IPS-NIHi7 (cell line): ENCODE data around the gene CLMN.
A peak's percentile ranks its signal among the peaks of the same experiment; 100 is the strongest.
"Not testable (repeated sequence)": the region's sequence is repeated elsewhere in the genome, so short reads cannot be mapped to it uniquely, and the experiment has no call there.

Experiments used
- DNase-seq: peaks from one replicate; pipeline ENCODE4 v3.0.0; 2012; ENCODE audit warnings: mixed read lengths; ENCODE audit errors: extremely low spot score

CLMN gene

DNA sequence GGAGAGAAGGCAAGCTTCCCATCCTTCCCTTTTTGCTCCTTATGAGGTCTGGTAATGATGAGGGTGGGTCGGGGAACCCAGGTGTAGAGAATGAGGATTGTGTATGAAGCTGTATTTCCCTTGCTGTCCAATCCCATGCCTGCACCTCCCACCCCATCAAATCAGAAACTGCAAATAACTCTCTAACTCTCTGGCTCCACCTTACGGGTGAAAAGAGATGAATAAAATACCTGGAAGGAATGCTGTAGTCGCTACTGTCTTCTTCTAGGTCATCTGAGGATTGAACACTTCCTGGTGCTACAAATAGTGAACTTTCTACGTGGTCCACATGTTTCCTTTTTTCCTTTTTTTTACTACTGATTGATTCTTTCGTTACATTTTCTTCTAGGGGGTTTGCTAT, 123.4 kb downstream of the CLMN start:
- peak; percentile 49 for DNase-seq

DNA sequence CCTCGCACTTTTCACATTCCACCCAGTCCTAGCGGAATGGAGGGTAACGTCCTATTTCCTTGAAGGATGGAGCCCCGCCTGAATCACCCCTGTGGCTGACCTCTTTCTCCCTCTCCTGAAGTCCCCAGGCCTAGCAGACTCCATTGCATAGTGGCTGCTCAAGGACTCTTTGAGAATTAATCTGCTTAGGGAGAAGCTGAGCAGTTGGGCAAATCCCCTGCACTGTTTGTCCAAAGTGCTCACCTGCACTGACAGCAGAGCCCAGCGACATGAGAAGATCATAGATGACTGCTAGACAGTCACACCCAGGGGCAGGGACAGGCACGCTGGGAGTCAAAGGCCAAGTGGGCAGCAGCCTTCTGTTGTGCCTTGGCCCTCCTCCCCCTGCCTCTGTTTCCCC, 124.7 kb downstream of the CLMN start:
- no peak for DNase-seq

DNA sequence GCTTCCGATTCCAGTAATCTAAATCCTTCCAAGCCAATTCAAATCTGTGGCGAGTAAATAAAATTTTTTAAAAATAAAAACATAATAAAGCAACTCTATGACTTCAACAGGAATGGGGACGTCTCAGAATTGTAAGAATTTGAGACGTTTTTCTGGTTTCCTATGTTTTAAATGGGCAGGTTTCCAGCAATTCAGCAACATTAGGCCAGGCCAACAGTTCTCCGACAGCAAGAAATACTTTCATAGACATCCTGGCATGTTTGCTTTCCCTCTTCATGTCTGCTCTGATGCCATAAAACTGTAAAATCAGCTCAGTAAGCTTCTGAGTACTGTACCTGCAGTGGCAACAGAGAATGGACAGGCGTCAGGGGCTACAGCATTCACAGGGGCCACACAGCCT, 126.6 kb downstream of the CLMN start:
- DNase-seq, result no peak

DNA sequence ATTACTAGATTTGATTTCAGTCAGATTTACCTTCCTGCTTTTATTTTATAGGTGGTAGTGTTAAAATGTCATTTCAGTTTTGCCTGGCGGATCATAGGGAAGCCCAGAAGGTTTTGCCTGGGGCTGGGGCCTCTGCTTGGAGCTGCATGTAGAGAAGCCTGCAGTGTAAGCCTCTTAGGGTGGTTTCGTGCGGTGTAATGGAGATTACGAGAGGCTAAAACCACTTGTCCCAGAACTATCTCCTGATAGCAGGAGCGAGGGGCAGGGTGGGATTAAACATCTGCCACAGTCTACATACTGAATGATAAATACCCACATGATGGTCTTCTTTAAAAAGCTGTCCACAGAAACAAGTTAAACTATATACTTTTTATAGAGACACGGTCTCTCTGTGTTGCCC, 127.4 kb downstream of the CLMN start:
- no peak for DNase-seq

DNA sequence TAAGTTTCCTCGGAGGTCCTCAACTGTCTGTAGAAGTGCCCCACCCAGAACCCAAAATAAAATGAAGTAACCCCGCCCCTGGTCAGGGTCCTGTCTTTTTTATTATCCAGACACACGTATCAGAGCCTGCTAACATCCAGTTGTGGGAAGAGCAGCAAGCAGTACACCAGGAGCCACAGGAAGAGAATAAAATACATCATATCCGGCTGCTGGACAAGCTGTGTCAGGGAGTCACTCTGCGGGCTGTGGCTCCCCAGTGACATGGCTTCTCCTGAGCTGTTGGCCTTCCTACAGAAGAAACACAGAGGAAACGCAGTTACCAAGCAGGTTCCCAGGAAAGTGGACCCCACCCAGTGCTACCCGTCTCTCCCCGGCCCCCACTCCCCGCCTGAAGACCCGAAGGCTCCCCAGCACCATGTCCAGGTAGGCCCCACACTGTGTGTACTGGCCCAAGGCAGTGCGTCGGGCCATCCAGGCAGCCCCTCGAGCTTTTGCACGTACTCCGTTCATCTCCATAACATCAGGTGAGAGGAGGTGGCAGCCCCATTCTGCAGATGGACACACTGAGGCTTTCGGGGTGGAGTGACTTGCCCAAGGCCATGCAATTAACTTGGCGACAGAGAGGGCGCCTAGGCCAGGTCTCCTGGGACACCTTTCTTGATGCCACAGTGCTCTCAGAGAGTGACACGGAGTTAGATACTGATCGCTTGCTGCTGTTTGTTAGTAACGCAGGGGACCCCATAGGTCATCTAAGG, 128.1 kb downstream of the CLMN start:
- no peak for DNase-seq

DNA sequence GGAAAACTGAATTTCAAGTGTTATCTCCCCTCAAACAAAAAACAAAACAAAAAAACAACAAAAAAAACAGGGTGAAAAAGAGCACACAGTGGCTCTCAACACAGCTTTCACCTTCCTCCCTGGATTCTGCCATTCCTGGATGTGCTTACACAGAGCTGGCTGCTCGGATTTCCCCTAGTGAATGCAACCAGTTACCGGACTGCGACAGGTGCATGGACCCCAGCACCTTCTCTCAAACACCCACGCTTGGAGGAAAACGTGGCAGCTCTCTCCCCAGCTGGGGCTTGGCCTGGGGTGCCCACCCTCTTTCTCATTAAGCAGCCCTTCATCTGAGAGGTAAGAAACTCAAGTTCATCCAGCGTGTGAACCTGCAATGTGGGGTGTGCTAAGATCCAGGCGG, 128.9 kb downstream of the CLMN start:
- no peak for DNase-seq

DNA sequence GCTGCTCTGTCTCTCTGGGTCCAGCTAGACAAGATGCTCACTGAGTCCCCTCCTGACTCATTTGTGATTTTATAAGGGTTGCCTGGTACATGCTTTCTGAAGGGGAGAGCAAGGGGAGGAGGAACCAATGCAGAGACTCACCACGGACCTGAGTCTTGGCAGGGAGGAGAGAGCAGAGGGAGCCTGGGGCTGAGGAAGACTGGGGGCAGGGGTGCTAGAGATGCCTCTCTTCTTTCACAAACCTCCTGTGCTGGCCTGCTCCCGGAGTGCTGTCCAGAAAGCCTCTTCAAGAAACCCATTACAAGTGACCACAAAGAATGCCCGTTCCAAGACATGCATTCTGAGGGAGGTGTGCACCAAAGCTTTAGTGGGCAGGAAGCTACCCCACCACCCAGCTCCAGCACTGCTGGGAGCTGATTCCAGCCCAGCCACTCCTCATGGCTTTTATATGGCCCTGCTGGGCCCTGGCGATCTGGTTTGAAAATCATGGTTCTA, 129.3 kb downstream of the CLMN start:
- no peak for DNase-seq

DNA sequence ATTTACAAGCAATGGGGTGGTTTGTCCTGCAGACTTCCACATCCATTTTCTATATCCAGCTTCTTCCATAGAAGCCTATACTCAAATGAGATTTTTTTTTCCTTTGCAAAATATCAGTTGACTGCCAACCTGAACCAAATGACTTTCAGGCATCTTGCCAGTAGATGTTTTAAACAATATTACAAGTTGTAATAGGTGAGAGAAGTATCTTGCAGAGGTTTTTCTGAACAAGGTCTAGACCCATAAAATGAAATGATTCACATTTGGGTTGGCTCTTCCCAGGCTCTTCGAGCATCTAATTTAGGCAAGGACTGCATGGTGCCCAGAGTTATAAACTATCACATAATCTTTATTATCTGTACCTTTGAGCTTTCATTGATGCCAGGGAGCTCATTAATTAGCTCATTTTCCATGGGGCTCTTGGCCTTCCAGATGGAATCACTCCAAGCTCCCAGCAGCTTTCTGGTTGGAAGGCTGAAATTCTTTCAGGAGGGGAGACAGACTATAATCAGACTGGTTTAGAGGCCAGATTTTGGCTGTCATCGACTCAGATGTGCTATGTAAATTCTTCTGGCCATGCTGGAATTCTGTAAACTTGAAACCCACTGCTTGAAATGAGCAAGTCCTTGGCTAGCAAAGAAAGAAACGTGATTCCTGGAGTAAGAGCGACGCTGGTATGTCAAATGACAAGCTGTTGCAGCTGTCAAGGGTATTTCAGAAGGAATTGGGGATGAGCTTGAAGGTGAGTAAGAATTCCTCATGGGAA, 130.2 kb downstream of the CLMN start:
- no peak for DNase-seq

DNA sequence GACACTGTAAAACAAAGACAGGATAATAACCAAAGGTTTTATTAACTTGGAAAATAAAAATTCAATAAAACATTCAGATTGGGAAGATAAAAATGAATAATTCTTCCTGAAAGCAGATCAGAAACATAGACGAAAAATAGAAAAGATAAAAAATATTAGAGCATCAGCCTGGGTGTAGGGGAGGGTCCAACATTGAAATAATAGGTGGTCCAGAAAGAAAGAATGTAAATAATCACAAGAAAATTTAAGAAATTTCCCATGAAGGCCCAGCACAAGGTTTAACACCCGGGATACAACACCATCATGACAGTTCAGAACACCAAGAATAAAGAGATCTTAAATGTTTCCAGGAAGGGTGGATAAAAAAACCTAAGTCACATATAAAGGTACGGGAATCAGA, 131.3 kb downstream of the CLMN start:
- no peak for DNase-seq

DNA sequence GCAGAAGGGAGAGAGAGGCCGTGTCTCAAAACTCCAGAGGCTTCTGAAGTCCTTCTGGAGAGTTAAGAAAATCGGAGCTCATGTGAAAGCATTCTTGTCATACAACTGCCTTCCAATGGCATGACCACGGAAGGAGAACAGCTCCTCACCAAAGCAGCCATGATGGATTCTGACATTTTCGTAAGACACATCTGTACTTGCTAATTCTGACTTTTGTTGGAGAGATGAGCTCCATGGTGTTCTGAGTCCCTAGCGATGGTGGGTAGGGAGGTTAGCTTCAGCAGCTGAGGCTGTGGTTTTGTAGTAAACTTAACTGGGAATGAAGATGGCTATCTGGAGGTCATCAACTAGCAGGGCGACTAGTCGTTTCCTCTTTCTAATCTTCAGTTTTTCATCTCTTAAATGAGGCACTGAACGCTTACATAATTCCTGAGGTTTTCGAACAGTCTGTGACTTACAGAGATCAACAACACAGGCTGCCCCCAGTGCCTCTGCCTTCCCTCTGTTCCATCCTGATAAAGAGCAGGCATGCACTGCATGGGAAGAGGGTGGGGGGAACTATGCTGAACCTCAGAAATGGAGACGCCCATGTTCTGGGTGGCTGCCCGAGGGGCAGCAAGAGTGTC, 133.8 kb downstream of the CLMN start:
- DNase-seq, result no peak

DNA sequence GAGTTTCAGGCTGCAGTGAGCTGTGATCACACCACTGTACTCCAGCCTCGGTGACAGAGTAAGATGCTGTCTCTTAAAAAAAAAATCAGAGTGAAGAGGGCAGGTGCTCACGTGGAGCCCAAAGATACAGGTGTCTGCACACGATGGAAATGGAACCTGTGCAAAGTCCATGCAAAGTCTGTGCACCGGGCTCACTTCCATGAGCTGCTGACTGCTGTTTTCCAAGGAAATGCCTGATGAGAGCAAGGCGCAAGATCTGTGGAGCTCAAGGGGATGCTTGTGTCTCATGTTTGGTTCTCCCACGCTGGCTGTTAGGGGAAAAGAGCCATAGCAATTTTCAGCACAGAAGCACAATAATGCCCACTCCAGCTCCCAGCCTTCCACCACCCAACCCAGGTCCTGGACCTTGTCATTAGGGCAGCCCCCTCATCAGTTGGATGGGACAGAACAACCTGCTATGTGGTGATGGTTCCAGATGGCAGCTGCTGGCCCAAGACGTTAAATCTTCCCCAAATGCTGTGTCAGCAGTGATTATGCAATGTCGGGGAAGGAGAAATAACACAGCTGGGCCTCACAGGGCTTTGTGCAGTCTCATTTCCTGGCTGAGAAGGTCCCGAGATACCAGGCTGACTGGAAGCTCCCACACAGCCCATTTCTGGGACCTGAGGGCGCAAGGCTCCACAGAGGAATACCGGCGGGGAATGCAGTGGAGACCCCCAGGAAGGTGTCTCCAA, 134.5 kb downstream of the CLMN start:
- DNase-seq, result no peak

DNA sequence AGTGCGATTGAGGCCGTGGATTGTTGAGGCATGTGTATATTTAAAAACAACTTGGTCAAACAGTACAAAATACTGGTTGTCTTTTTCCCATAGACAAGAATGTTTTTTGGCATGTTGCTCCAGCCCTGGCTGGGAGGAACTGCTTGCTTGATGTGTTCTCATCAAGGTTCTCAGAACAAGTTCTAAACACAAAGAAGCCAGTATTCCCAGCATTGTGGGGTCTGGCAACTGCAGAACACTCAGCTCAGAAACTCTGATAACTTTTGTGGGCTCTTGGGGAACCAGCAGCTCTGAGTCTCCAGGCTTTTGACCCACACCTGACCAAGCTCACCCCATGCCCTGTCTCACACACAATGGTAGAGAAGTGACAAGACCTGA, 135.3 kb downstream of the CLMN start:
- no peak for DNase-seq

DNA sequence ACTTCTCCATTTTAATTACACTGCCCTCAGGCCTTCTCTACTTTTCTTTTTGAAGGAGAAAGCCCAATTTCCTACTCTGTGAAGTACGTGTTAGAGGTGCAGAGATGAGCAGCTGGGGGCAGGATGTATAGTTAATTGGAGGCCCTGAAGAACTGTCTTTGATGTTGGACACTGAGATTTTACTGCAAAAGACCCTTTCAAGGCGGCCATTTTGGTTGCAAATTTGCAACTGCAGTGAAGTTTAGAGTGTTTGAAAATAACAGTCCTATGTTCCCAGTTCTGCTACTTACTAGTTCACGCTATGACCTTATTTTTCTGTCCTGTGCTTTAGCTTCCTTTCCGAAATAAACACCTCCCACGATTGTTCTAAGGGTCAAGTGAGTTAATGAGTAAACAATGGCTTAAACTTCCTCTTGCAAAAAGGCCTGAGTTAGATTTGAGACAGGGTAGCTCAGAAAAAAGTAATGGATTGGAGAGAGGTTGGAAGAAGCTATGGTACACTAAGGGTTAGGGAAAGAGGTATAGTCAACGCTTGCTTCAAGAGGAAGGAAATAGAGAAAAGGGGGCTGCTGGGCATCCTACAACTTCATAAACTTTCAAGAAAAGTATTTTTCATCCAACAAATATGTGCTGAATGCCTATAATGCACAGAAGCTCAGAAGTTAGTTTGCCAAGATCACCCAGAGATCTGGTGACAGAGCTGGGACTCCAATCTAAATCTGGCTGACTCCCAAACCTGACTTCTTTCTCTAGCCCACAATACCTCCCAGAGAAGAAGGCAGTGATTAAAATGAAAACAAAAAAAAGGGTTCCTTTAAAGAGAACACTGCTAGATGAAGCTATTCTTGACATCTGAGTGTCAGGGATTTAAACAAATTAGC, 135.9 kb downstream of the CLMN start:
- no peak for DNase-seq

DNA sequence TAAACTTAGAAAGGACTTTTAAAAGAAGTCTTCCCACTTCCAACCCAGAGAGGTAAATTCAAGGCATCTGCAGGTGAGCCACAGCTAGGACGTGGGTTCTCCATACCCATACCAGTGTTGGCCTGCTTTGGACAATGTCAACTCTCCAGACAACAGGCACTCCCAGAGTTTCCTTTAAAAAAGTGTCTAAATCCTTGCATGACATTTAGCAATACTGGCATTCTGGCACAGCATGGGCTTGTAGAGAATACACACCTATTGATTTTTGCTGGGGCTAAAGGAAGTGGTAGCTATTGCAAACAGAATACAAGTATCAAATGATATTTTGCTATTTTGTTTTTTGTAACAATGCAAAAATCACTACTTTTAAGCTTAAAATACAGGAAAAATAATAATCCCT, 136.6 kb downstream of the CLMN start:
- DNase-seq, result no peak

DNA sequence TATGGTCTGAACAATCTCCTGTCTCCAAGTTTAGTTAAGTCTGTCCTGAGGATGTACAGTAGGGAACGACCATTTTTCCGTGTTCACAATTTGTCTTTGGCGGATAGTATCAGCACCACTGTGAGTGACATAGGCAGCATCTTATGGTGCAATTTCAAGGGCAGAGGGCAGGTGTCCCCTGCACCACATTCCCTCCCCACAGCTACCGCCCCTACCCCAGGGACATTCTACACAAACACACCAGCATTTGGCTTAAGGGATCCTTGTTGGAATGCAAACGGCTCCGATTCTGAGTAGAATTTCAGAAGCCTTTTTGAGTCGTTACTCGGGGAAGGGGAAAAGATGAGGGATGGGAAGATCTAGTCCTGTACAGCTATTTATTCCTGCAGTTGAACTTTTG, 137.3 kb downstream of the CLMN start:
- DNase-seq, result peak; percentile 56

DNA sequence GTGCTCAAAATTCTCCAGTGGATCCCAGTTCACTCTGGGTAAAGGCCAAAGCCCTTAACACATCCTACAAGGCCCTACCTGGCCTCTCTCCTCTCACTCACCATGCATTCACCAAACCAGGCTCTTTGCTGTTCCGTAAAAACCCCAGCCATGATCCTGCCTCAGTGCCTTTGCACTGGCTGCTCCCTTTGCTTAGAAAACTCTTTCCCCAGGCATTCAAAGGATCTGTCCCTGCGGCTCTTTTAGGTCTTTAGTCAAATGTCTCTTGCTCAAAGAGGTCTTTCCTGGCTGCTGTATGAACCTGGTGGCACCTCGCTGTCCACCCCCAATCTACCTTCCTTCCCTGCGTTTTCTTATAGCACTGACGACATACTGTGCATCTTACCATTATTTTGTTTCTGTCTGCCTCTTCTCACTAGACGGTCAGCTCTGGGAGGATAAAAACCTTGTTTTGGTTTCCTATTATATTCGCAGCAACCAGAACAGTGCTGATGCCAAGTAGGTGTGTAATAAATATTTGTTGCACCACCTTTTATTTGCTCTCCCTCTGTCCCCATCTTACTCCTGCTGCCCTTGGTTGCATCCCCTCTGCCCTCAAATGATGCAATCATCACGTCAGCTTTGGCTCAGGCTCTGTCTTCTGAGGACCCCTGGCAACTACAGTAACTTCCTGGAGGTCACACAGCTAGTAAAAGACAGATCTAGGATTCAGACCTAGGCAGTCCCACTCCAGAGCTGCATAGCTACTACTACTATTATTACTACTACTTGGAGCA, 138.6 kb downstream of the CLMN start:
- no peak for DNase-seq

DNA sequence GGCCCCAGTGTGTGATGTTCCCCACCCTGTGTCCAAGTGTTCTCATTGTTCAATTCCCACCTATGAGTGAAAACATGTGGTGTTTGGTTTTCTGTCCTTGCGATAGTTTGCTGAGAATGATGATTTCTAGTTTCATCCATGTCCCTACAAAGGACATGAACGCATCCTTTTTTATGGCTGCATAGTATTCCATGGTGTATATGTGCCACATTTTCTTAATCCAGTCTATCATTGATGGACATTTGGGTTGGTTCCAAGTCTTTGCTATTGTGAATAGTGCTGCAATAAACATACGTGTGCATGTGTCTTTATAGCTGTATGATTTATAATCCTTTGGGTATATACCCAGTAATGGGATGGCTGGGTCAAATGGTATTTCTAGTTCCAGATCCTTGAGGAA, 144.0 kb downstream of the CLMN start:
- DNase-seq, result not testable (repeated sequence)

DNA sequence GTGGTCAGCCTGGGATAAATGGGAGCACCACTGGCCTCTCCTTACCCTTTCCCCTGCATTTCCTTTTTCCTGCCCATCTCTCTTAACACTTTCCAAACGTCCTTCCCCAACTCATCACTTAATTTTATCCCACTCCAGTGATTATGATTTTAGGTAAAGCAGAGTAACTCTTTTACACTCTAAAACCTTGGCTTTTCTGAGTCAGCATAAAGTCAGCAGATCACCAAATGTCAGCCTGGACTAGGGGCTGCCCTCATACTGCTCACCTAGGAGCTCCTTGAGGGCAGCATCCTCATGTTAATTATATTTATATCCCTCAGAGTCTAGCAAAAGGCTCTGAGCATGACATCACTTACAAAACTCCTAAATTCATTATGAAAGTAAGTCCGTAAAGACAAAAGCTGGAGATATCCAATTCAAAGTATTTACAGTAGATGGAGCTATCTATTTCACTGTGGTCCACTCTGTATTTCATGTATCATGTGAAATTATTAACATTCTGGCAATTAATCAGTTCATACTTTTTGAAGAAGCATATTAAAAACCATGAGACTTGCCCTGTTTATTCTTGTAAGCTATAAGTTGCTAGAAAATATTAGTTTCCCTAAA, 145.4 kb downstream of the CLMN start:
- no peak for DNase-seq

DNA sequence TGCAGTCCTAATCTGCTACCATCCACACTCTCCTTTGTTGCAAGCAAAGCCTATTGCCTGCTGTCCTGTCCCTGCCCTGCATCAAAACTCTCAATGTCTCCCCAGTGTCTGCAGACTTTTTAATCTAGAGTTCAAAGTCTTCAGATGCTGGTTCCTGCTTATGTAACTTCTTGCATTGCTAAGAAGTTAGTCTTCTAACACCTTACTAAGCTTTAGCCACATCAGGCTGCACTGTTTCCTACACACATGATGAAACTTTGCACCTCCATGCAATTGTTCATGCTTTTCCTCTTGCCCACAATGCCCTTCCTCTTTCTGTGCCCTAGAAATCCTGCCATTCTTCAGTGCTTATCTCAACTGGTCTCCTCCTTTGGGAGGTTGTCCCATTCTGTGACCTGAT, 146.2 kb downstream of the CLMN start:
- DNase-seq, result no peak

DNA sequence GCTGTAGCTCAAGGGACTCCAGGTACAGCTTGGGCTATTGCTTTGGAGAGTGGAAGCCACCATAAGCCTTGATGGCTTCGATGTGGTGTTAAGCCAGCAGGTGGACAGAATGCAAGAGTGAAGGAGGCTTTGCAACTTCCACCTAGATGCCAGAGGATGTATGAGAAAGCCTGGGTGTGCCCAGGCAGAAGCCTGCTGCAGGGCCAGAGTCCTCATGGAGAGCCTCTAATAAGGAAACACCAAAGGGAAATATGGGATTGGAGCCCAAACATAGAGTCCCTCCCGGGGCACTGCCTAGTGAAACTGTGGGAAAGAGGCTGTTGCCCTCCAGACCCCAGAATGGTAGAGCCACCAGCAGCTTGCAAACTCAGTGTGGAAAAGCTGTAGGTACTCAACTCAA, 152.5 kb downstream of the CLMN start:
- no peak for DNase-seq
